ENCODE measurements around the gene ZSCAN10.
"Not testable (repeated sequence)": the region's sequence is repeated elsewhere in the genome, so short reads cannot be mapped to it uniquely, and the experiment has no call there.

The ZSCAN10 gene

DNA sequence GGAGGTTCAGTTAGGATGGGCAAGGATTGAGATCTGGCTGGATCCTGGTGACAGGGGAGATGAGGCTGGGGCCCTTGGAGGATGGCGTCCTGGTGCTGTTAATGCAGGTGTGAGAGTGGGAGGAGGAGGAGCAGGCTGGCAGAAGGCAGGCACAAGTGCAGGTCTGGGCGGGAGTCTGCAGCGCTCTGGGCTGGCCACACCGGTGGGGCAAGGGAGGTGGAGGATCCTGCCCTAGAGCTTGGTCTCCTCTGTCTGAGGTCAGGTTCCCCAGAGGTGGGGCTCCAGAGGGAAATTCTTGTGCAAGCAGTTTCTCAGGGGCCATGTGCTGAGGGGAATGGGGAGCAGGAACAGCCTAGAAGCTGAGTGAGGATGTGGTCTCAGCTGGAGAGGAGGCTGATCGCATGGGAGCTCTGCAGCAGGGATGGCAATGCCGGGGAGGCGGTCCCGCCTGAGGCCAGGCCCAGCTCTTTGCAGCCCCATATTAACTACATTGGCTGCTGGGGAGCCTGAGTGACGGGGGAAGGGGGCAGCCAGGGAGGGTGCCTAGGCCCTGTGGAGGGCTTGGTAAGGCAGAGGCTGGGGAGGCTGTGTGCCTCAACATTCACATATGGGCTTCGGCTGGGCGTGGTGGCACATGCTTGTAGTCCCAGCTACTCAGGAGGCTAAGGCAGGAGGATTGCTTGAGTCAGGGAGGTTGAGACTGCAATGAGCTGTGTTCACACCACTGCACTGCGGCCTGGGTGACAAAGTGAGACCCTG, 46.3 kb downstream of the ZSCAN10 start:
- DNase-seq; H3K9me3 ChIP-seq (ENCODE audit: insufficient read depth, low read depth, low read length); H3K18ac ChIP-seq (ENCODE audit: low read length); H4K8ac ChIP-seq (ENCODE audit: low read depth, low read length); H3K4ac ChIP-seq (ENCODE audit: low read depth, low read length); H2AK5ac ChIP-seq (ENCODE audit: low read length); H2BK120ac ChIP-seq (ENCODE audit: insufficient read depth, low read length, poor library complexity); H3K4me1 ChIP-seq (ENCODE audit: control insufficient read depth in 1 of 2, insufficient read depth in 2 of 2, low read length in 2 of 2); H3K4me3 ChIP-seq (ENCODE audit: low read depth, low read length); H4K91ac ChIP-seq (ENCODE audit: low read depth, low read length); H3K23ac ChIP-seq (ENCODE audit: low read length); H3K27me3 ChIP-seq (ENCODE audit: insufficient read depth, low read length); H3K79me1 ChIP-seq (ENCODE audit: low read length); H2BK12ac ChIP-seq (ENCODE audit: low read length); H3K79me2 ChIP-seq (ENCODE audit: control insufficient read depth, insufficient read depth, low read length, poor library complexity); H2AFZ ChIP-seq (ENCODE audit: insufficient read depth, low read length, poor library complexity); H2BK5ac ChIP-seq (ENCODE audit: low read depth, low read length, poor library complexity); H3K36me3 ChIP-seq (ENCODE audit: control insufficient read depth in 1 of 2, insufficient read depth in 2 of 2, low read length in 2 of 2); H4K12ac ChIP-seq (ENCODE audit: low read depth, low read length); H3K4me2 ChIP-seq (ENCODE audit: low read length); H3K27ac ChIP-seq (ENCODE audit: low read depth, low read length); H3K14ac ChIP-seq (ENCODE audit: low read length); H3K9ac ChIP-seq (ENCODE audit: low read length): not testable (repeated sequence)
- no CpG with 5 or more reads among the region's 12 CpGs for WGBS (ENCODE audit: extremely low coverage, insufficient coverage, insufficient read length)

GRCh38 chr16:3051494-3051893, 47.6 kb downstream of the ZSCAN10 start:
- Histone ChIP-seq H3K4ac (ENCODE audit: low read depth, low read length) (no peak overlapping the region), H3K27ac (ENCODE audit: low read depth, low read length) (no peak overlapping the region), H2AK5ac (ENCODE audit: low read length) (no peak overlapping the region), H3K4me3 (ENCODE audit: low read depth, low read length) (no peak overlapping the region), H4K91ac (ENCODE audit: low read depth, low read length) (no peak overlapping the region), H4K8ac (ENCODE audit: low read depth, low read length) (no peak overlapping the region), H3K79me1 (ENCODE audit: low read length) (no peaks in the 10 kb centered on the region), H3K9ac (ENCODE audit: low read length) (no peak overlapping the region), H3K23ac (ENCODE audit: low read length) (no peak overlapping the region), H3K4me1 (ENCODE audit: control insufficient read depth in 1 of 2, insufficient read depth in 2 of 2, low read length in 2 of 2) (peaks cover 0 to 1% of the 10 kb centered on the region in 2 experiments), H3K4me2 (ENCODE audit: low read length) (no peak overlapping the region), H3K9me3 (ENCODE audit: insufficient read depth, low read depth, low read length) (no peaks in the 10 kb centered on the region), H2BK120ac (ENCODE audit: insufficient read depth, low read length, poor library complexity) (no peak overlapping the region), H2BK12ac (ENCODE audit: low read length) (no peak overlapping the region), H3K36me3 (ENCODE audit: control insufficient read depth in 1 of 2, insufficient read depth in 2 of 2, low read length in 2 of 2) (peaks cover 2 to 7% of the 10 kb centered on the region in 2 experiments), H2AFZ (ENCODE audit: insufficient read depth, low read length, poor library complexity) (no peak overlapping the region), H2BK5ac (ENCODE audit: low read depth, low read length, poor library complexity) (no peak overlapping the region), H3K27me3 (ENCODE audit: insufficient read depth, low read length) (peaks cover 16% of the 10 kb centered on the region), H3K18ac (ENCODE audit: low read length) (no peak overlapping the region), H3K79me2 (ENCODE audit: control insufficient read depth, insufficient read depth, low read length, poor library complexity) (no peaks in the 10 kb centered on the region), H4K12ac (ENCODE audit: low read depth, low read length) (no peak overlapping the region), H3K14ac (ENCODE audit: low read length) (no peak overlapping the region)
- no peak for DNase-seq
- WGBS (ENCODE audit: extremely low coverage, insufficient coverage, insufficient read length), result no CpG with 5 or more reads among the region's 9 CpGs

DNA sequence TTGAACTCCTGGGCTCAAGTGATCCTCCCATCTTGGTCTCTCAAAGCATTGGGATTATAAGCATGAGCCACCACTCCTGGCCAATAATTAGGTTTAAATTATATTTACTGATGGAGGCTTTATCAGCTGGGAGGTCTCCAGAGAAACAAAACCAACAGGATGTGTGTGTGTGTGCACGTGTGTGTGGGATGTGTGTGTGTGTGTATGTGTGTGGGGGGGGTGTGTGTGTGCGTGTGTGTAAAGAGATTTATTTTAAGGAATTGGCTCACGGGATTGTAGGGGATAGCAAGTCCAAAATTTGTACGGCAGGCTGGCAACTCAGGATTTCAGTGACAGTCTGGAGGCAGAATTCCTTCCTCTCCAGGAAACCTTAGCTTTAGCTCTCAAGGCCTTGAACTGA, 48.1 kb downstream of the ZSCAN10 start:
- H2AK5ac ChIP-seq (ENCODE audit: low read length), result no peak overlapping the region
- WGBS (ENCODE audit: extremely low coverage, insufficient coverage, insufficient read length), result 100% methylated on average over 2 of the region's 4 CpGs
- H3K79me2 ChIP-seq (ENCODE audit: control insufficient read depth, insufficient read depth, low read length, poor library complexity), result no peaks in the 10 kb centered on the region
- H3K36me3 ChIP-seq (ENCODE audit: control insufficient read depth in 1 of 2, insufficient read depth in 2 of 2, low read length in 2 of 2), result peaks cover 2 to 7% of the 10 kb centered on the region in 2 experiments
- H2BK120ac ChIP-seq (ENCODE audit: insufficient read depth, low read length, poor library complexity), result no peak overlapping the region
- no peak overlapping the region for H2AFZ ChIP-seq (ENCODE audit: insufficient read depth, low read length, poor library complexity)
- H3K4ac ChIP-seq (ENCODE audit: low read depth, low read length), result no peak overlapping the region
- H3K4me1 ChIP-seq (ENCODE audit: control insufficient read depth in 1 of 2, insufficient read depth in 2 of 2, low read length in 2 of 2), result peaks cover 1 to 5% of the 10 kb centered on the region in 2 experiments
- H4K8ac ChIP-seq (ENCODE audit: low read depth, low read length), result no peak overlapping the region
- no peak overlapping the region for H3K23ac ChIP-seq (ENCODE audit: low read length)
- no peak overlapping the region for H3K4me2 ChIP-seq (ENCODE audit: low read length)
- no peak overlapping the region for H3K14ac ChIP-seq (ENCODE audit: low read length)
- H3K27me3 ChIP-seq (ENCODE audit: insufficient read depth, low read length), result peaks cover 21% of the 10 kb centered on the region
- H4K12ac ChIP-seq (ENCODE audit: low read depth, low read length), result no peak overlapping the region
- no peak overlapping the region for H2BK12ac ChIP-seq (ENCODE audit: low read length)
- no peak for DNase-seq
- H3K27ac ChIP-seq (ENCODE audit: low read depth, low read length), result no peak overlapping the region
- H3K18ac ChIP-seq (ENCODE audit: low read length), result no peak overlapping the region
- H3K79me1 ChIP-seq (ENCODE audit: low read length), result no peaks in the 10 kb centered on the region
- H4K91ac ChIP-seq (ENCODE audit: low read depth, low read length), result no peak overlapping the region
- no peak overlapping the region for H2BK5ac ChIP-seq (ENCODE audit: low read depth, low read length, poor library complexity)
- no peak overlapping the region for H3K9ac ChIP-seq (ENCODE audit: low read length)
- no peaks in the 10 kb centered on the region for H3K9me3 ChIP-seq (ENCODE audit: insufficient read depth, low read depth, low read length)
- no peak overlapping the region for H3K4me3 ChIP-seq (ENCODE audit: low read depth, low read length)

- Histone ChIP-seq H3K4ac (ENCODE audit: low read depth, low read length) (no peak overlapping the region), H2AK5ac (ENCODE audit: low read length) (no peak overlapping the region), H3K4me3 (ENCODE audit: low read depth, low read length) (no peak overlapping the region), H2BK12ac (ENCODE audit: low read length) (no peak overlapping the region), H3K27me3 (ENCODE audit: insufficient read depth, low read length) (peaks cover 26% of the 10 kb centered on the region), H2AFZ (ENCODE audit: insufficient read depth, low read length, poor library complexity) (no peak overlapping the region), H3K4me1 (ENCODE audit: control insufficient read depth in 1 of 2, insufficient read depth in 2 of 2, low read length in 2 of 2) (peaks cover 4 to 9% of the 10 kb centered on the region in 2 experiments), H2BK5ac (ENCODE audit: low read depth, low read length, poor library complexity) (no peak overlapping the region), H2BK120ac (ENCODE audit: insufficient read depth, low read length, poor library complexity) (no peak overlapping the region), H3K14ac (ENCODE audit: low read length) (no peak overlapping the region), H3K23ac (ENCODE audit: low read length) (no peak overlapping the region), H4K8ac (ENCODE audit: low read depth, low read length) (no peak overlapping the region), H3K79me1 (ENCODE audit: low read length) (no peaks in the 10 kb centered on the region), H3K18ac (ENCODE audit: low read length) (no peak overlapping the region), H3K79me2 (ENCODE audit: control insufficient read depth, insufficient read depth, low read length, poor library complexity) (no peaks in the 10 kb centered on the region), H3K4me2 (ENCODE audit: low read length) (no peak overlapping the region), H4K12ac (ENCODE audit: low read depth, low read length) (no peak overlapping the region), H3K36me3 (ENCODE audit: control insufficient read depth in 1 of 2, insufficient read depth in 2 of 2, low read length in 2 of 2) (peaks cover 2 to 7% of the 10 kb centered on the region in 2 experiments), H3K9me3 (ENCODE audit: insufficient read depth, low read depth, low read length) (no peaks in the 10 kb centered on the region), H3K27ac (ENCODE audit: low read depth, low read length) (no peak overlapping the region), H3K9ac (ENCODE audit: low read length) (no peak overlapping the region), H4K91ac (ENCODE audit: low read depth, low read length) (no peak overlapping the region)
- no peak for DNase-seq
- WGBS (ENCODE audit: extremely low coverage, insufficient coverage, insufficient read length), result no CpG with 5 or more reads among the region's 5 CpGs
Observed at GRCh38 chr16:3050487-3050886, 48.6 kb downstream of the ZSCAN10 start.

All from trophoblast cell (in vitro differentiated cells and primary cell).